MM.1S (cell line): ENCODE measurements around the gene CRYBA4.

Source experiments
- DNase-seq: peaks from one replicate; pipeline ENCODE4 v3.0.0-alpha.2; 2015
- H2AFZ ChIP-seq: fragments of 300-600 bp; sonication (generic); 2 replicates; pipeline ENCODE4 v1.6.0; 2016; ENCODE audit warnings: antibody characterized with exemption, low read length
- H3F3A ChIP-seq: fragments of 300-600 bp; sonication (generic); 2 replicates; pipeline ENCODE4 v1.6.1; 2016; ENCODE audit warnings: mild to moderate bottlenecking, antibody characterized with exemption, low read length, moderate library complexity, mixed read lengths; ENCODE audit not compliant: insufficient read depth
- H3K27ac ChIP-seq: fragments of 300-600 bp; sonication (generic); 2 replicates; pipeline ENCODE4 v1.5.1; 2016; ENCODE audit warnings: mild to moderate bottlenecking, low read length
- H3K27me3 ChIP-seq: fragments of 300-600 bp; sonication (generic); replicated peaks from 2 replicates; pipeline ENCODE4 v1.6.0; 2016; ENCODE audit warnings: low read length; ENCODE audit not compliant: insufficient read depth
- H3K36me3 ChIP-seq: fragments of 300-600 bp; sonication (generic); replicated peaks from 2 replicates; pipeline ENCODE4 v1.6.1; 2016; ENCODE audit warnings: mild to moderate bottlenecking, low read length, mixed read lengths; ENCODE audit not compliant: insufficient read depth
- H3K4me1 ChIP-seq: fragments of 300-600 bp; sonication (generic); 2 replicates; pipeline ENCODE4 v1.6.1; 2016; ENCODE audit warnings: low read length, mixed read lengths
- H3K4me2 ChIP-seq: fragments of 300-600 bp; sonication (generic); 2 replicates; pipeline ENCODE4 v1.6.0; 2016; ENCODE audit warnings: low read depth, low read length
- H3K4me3 ChIP-seq: fragments of 300-600 bp; sonication (generic); 2 replicates; pipeline ENCODE4 v1.5.1; 2016; ENCODE audit warnings: low read length, mixed read lengths
- H3K79me2 ChIP-seq: fragments of 300-600 bp; sonication (generic); 2 replicates; pipeline ENCODE4 v1.6.1; 2016; ENCODE audit warnings: mixed run types, low read length, mixed read lengths
- H3K9ac ChIP-seq: fragments of 300-600 bp; sonication (generic); 2 replicates; pipeline ENCODE4 v1.6.1; 2016; ENCODE audit warnings: low read length, mixed read lengths
- H3K9me2 ChIP-seq: fragments of 300-600 bp; sonication (generic); replicated peaks from 2 replicates; pipeline ENCODE4 v1.6.1; 2016; ENCODE audit warnings: mild to moderate bottlenecking, low read length, mixed read lengths; ENCODE audit not compliant: insufficient read depth
- H3K9me3 ChIP-seq: fragments of 300-600 bp; sonication (generic); replicated peaks from 2 replicates; pipeline ENCODE4 v1.6.1; 2016; ENCODE audit warnings: mild to moderate bottlenecking, low read length, mixed read lengths; ENCODE audit not compliant: insufficient read depth
- H4K20me1 ChIP-seq: fragments of 300-600 bp; sonication (generic); 2 replicates; pipeline ENCODE4 v1.6.1; 2016; ENCODE audit warnings: mild to moderate bottlenecking, low read length, moderate library complexity, mixed read lengths; ENCODE audit not compliant: insufficient read depth
- EZH2 ChIP-seq: fragments of 300-600 bp; sonication (generic); optimal IDR thresholded peaks from 2 replicates; pipeline ENCODE3; 2017; ENCODE audit warnings: low read depth, mild to moderate bottlenecking, antibody characterized with exemption, low read length, mixed read lengths
- EZH2phosphoT487 ChIP-seq: fragments of 300-600 bp; sonication (generic); IDR thresholded peaks from 2 replicates; pipeline ENCODE4 v1.6.1; 2018; ENCODE audit warnings: antibody characterized with exemption, low read length
- TF ChIP-seq, protein P1 (sequence below): fragments of 300-600 bp; sonication (generic); IDR thresholded peaks from 2 replicates; pipeline ENCODE4 v1.5.1; 2016; ENCODE audit warnings: antibody characterized with exemption, low read length, mixed read lengths

CRYBA4 gene

GRCh38 chr22:26636296-26636695, 14.5 kb downstream of the CRYBA4 start:
- H3F3A ChIP-seq = no peaks in the 10 kb centered on the region
- H4K20me1 ChIP-seq = no peaks in the 10 kb centered on the region
- no peak for DNase-seq
- no peaks in the 10 kb centered on the region for H3K27me3 ChIP-seq
- H3K4me1 ChIP-seq = 0 out of 2 replicates have a peak, but pooled peaks cover 2% of the 10 kb centered on the region
- H3K4me3 ChIP-seq = no peak overlapping the region
- H3K9me2 ChIP-seq = no peaks in the 10 kb centered on the region
- no peak overlapping the region for H3K27ac ChIP-seq
- H3K4me2 ChIP-seq = no peak overlapping the region
- H3K9me3 ChIP-seq = no peaks in the 10 kb centered on the region
- TF ChIP-seq, protein P1, sequence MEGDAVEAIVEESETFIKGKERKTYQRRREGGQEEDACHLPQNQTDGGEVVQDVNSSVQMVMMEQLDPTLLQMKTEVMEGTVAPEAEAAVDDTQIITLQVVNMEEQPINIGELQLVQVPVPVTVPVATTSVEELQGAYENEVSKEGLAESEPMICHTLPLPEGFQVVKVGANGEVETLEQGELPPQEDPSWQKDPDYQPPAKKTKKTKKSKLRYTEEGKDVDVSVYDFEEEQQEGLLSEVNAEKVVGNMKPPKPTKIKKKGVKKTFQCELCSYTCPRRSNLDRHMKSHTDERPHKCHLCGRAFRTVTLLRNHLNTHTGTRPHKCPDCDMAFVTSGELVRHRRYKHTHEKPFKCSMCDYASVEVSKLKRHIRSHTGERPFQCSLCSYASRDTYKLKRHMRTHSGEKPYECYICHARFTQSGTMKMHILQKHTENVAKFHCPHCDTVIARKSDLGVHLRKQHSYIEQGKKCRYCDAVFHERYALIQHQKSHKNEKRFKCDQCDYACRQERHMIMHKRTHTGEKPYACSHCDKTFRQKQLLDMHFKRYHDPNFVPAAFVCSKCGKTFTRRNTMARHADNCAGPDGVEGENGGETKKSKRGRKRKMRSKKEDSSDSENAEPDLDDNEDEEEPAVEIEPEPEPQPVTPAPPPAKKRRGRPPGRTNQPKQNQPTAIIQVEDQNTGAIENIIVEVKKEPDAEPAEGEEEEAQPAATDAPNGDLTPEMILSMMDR = no peak
- TF ChIP-seq EZH2phosphoT487 (no peak), EZH2 (no peak)
- no peak overlapping the region for H2AFZ ChIP-seq
- no peak overlapping the region for H3K9ac ChIP-seq
- H3K79me2 ChIP-seq = no peaks in the 10 kb centered on the region
- H3K36me3 ChIP-seq = no peaks in the 10 kb centered on the region

GRCh38 chr22:26642465-26643417, 21.0 kb downstream of the CRYBA4 start:
- Histone ChIP-seq H3K27ac (peak overlapping the region; percentile 73), H3F3A (peaks cover 24% of the 10 kb centered on the region), H3K4me1 (peaks cover 58% of the 10 kb centered on the region), H3K9ac (peak overlapping the region; percentile 56), H4K20me1 (no peaks in the 10 kb centered on the region), H3K9me3 (no peaks in the 10 kb centered on the region), H3K4me3 (peak overlapping the region; percentile 18; the same call in 1 of the 2 replicates), H2AFZ (peak overlapping the region; percentile 55), H3K36me3 (no peaks in the 10 kb centered on the region), H3K4me2 (peak overlapping the region; percentile 62), H3K79me2 (0 out of 2 replicates have a peak, but pooled peaks cover 4% of the 10 kb centered on the region), H3K9me2 (no peaks in the 10 kb centered on the region), H3K27me3 (no peaks in the 10 kb centered on the region)
- DNase-seq = peak; percentile 68
- no peak for TF ChIP-seq EZH2
- TF ChIP-seq, protein P1 = peak; percentile 45
- no peak for TF ChIP-seq EZH2phosphoT487

- no peak overlapping the region; the same call in 1 of the 2 replicates for H3K9ac ChIP-seq
- peak overlapping the region; percentile 62; the same call in 1 of the 2 replicates for H3K4me2 ChIP-seq
- H2AFZ ChIP-seq = peak overlapping the region; percentile 55
These were observed 21.8 kb downstream of the CRYBA4 start for GRCh38 chr22:26643418-26644100.

More at GRCh38 chr22:26643418-26644100, 21.8 kb downstream of the CRYBA4 start:
- Histone ChIP-seq H3K27me3 (no peaks in the 10 kb centered on the region), H3K9me3 (no peaks in the 10 kb centered on the region), H3K4me1 (peaks cover 63% of the 10 kb centered on the region), H3K79me2 (0 out of 2 replicates have a peak, but pooled peaks cover 4% of the 10 kb centered on the region), H3K4me3 (no peak overlapping the region), H3F3A (peaks cover 30% of the 10 kb centered on the region), H3K27ac (peak overlapping the region; percentile 73; the same call in 1 of the 2 replicates), H4K20me1 (no peaks in the 10 kb centered on the region), H3K36me3 (no peaks in the 10 kb centered on the region), H3K9me2 (no peaks in the 10 kb centered on the region)
- TF ChIP-seq, protein P1 = no peak
- TF ChIP-seq EZH2phosphoT487 (no peak), EZH2 (no peak)
- DNase-seq = no peak
